HepG2 (cell line): Measurements from ENCODE around the gene GRIN3B. TPM values are rescaled to one million over a fixed set of nuclear protein-coding genes. Genes with fewer than 3 reads are reported as not detected.
A peak's percentile ranks its signal among the peaks of the same experiment; 100 is the strongest.

Experiments
- AFF4 ChIP-seq: sonication (generic); formaldehyde crosslinking; IDR thresholded peaks from 2 replicates; pipeline ENCODE4 v1.4.0; 2020; ENCODE audit warnings: missing genetic modification reagents
- ATRX ChIP-seq: sonication (generic); formaldehyde crosslinking; IDR thresholded peaks from 2 replicates; pipeline ENCODE4 v1.4.0; 2020; ENCODE audit warnings: missing genetic modification reagents, borderline replicate concordance
- CHCHD3 ChIP-seq: sonication (generic); formaldehyde crosslinking; IDR thresholded peaks from 2 replicates; pipeline ENCODE4 v1.8.0; 2022; ENCODE audit warnings: mild to moderate bottlenecking, missing genetic modification reagents, moderate library complexity
- EP300 ChIP-seq, 3 experiments: sonication (generic) in 1 of 3; formaldehyde crosslinking in 1 of 3; IDR thresholded peaks; 2 replicates each; pipeline versions ENCODE4 v1.5.1 to v1.6.1; 2011 to 2020; ENCODE audit warnings: low read depth in 2 of 3, low read length in 2 of 3, borderline replicate concordance in 1 of 3, improper control_type of control experiment in 1 of 3, mild to moderate bottlenecking in 1 of 3, missing genetic modification reagents in 1 of 3, moderate library complexity in 1 of 3
- FOXA1 ChIP-seq, 2 experiments: fragments of 450-650 bp in 1 of 2; sonication (generic) in 1 of 2; formaldehyde crosslinking in 1 of 2; IDR thresholded peaks; 2 replicates each; pipeline versions ENCODE4 v1.4.0 to v1.6.1; 2016 to 2020; ENCODE audit warnings: missing genetic modification reagents in 1 of 2
- FOXP1 ChIP-seq, 2 experiments: fragments of 450-650 bp in 1 of 2; IDR thresholded peaks; 2 replicates each; pipeline ENCODE4 v1.6.1; 2017 to 2018; ENCODE audit warnings: antibody characterized with exemption in 1 of 2
- GABPA ChIP-seq, 2 experiments: IDR thresholded peaks; 2 replicates each; pipeline ENCODE4 v1.6.1; 2011 to 2016; ENCODE audit warnings: low read depth in 2 of 2, low read length in 1 of 2, missing biosample characterization in 1 of 2, missing genetic modification characterization in 1 of 2
- HES4 ChIP-seq: sonication (generic); formaldehyde crosslinking; IDR thresholded peaks from 2 replicates; pipeline ENCODE4 v1.9.0; 2021; ENCODE audit warnings: mild to moderate bottlenecking, missing genetic modification reagents, borderline replicate concordance
- JDP2 ChIP-seq: sonication (generic); formaldehyde crosslinking; IDR thresholded peaks from 2 replicates; pipeline ENCODE4 v1.8.1; 2022; ENCODE audit warnings: missing genetic modification reagents, borderline replicate concordance
- KDM4B ChIP-seq: sonication (generic); formaldehyde crosslinking; IDR thresholded peaks from 2 replicates; pipeline ENCODE4 v1.4.0; 2020; ENCODE audit warnings: missing genetic modification reagents
- KLF15 ChIP-seq: sonication (generic); formaldehyde crosslinking; IDR thresholded peaks from 2 replicates; pipeline ENCODE4 v1.8.1; 2023; ENCODE audit warnings: borderline replicate concordance, mild to moderate bottlenecking, inconsistent platforms, missing genetic modification reagents, mixed read lengths
- NBN ChIP-seq: fragments of 450-650 bp; conservative IDR thresholded peaks from 2 replicates; pipeline ENCODE4 v1.6.1; 2017
- PRMT3 ChIP-seq: sonication (generic); formaldehyde crosslinking; IDR thresholded peaks from 2 replicates; pipeline ENCODE4 v1.8.1; 2022; ENCODE audit warnings: low read depth, mild to moderate bottlenecking, moderate library complexity, missing genetic modification reagents, borderline replicate concordance
- REPIN1 ChIP-seq: sonication (generic); formaldehyde crosslinking; IDR thresholded peaks from 2 replicates; pipeline ENCODE4 v1.8.0; 2022; ENCODE audit warnings: missing genetic modification reagents, low read depth, mild to moderate bottlenecking, borderline replicate concordance
- SMARCC2 ChIP-seq: fragments of 450-650 bp; IDR thresholded peaks from 2 replicates; pipeline ENCODE4 v1.6.1; 2017; ENCODE audit warnings: antibody characterized with exemption, mild to moderate bottlenecking
- TBX2 ChIP-seq: sonication (generic); formaldehyde crosslinking; IDR thresholded peaks from 2 replicates; pipeline ENCODE4 v1.5.0; 2020; ENCODE audit warnings: missing genetic modification reagents, mild to moderate bottlenecking, borderline replicate concordance
- U2AF1 ChIP-seq: fragments of 200-400 bp; formaldehyde crosslinking; optimal IDR thresholded peaks from 2 replicates; pipeline ENCODE3; 2017; ENCODE audit warnings: mild to moderate bottlenecking, low read depth, low read length
- ZNF205 ChIP-seq: IDR thresholded peaks from 2 replicates; pipeline ENCODE4 v1.6.1; 2018; ENCODE audit warnings: missing biosample characterization, missing genetic modification reagents
- ZNF546 ChIP-seq: sonication (generic); formaldehyde crosslinking; conservative IDR thresholded peaks from 2 replicates; pipeline ENCODE4 v1.8.1; 2023; ENCODE audit warnings: mild to moderate bottlenecking, missing genetic modification reagents
- ZNF720 ChIP-seq: sonication (generic); formaldehyde crosslinking; IDR thresholded peaks from 2 replicates; pipeline ENCODE4 v1.4.0; 2020; ENCODE audit warnings: missing genetic modification reagents
- ZNF841 ChIP-seq: sonication (generic); formaldehyde crosslinking; IDR thresholded peaks from 2 replicates; pipeline ENCODE4 v1.8.1; 2023; ENCODE audit warnings: missing genetic modification reagents, borderline replicate concordance
- polyA plus RNA-seq, 8 experiments: library from polyadenylated mRNA; depleted of rRNA in 3 of 8; stranded (reverse) in 7 of 8; unstranded in 1 of 8; fragments of >200 nt; fragmentation: Illumina TruSeq in 4 of 8; extraction: Trizol in 4 of 8; gene quantifications; 2 replicates each; pipeline versions ENCODE4 v1.2.1 to v1.2.3, GENCODE V29; 2011 to 2016; ENCODE audit warnings: low read depth in 4 of 8, missing spikeins in 1 of 8, mixed read lengths in 1 of 8; ENCODE audit not compliant: insufficient read depth in 1 of 8
- total RNA-seq, 5 experiments: library from RNA; depleted of rRNA; stranded (reverse); fragments of >200 nt; fragmentation: Illumina TruSeq; extraction: Trizol; gene quantifications; 2 replicates each; pipeline ENCODE4 v1.2.3, GENCODE V29; 2016; ENCODE audit warnings: low read depth in 1 of 5
- TF ChIP-seq, protein P1 (sequence below): sonication (generic); formaldehyde crosslinking; IDR thresholded peaks from 2 replicates; pipeline ENCODE4 v1.8.1; 2022; ENCODE audit warnings: low read depth, mild to moderate bottlenecking, missing genetic modification reagents

Gene GRIN3B
- total and polyA plus RNA-seq, 2 of the 13 experiments (the other 11 are each of a cell fraction or from before 2014, with no cell fraction given), result 0.07 to 0.20 TPM

- TF ChIP-seq FOXP1 (IDR thresholded peaks at IDR 0.05) (no peak), FOXP1 (CRISPR knock-in tag; IDR thresholded peaks at IDR 0.05) (no peak), ATRX (CRISPR knock-in tag) (no peak), PRMT3 (no peak), AFF4 (CRISPR knock-in tag) (no peak), NBN (no peak), FOXA1 (IDR thresholded peaks at IDR 0.05) (no peak), FOXA1 (CRISPR knock-in tag; IDR thresholded peaks at IDR 0.05) (peak; percentile 74), JDP2 (CRISPR knock-in tag) (no peak), U2AF1 (no peak), ZNF841 (CRISPR knock-in tag) (no peak), ZNF720 (CRISPR knock-in tag) (no peak), HES4 (CRISPR knock-in tag) (no peak), ZNF205 (CRISPR knock-in tag) (no peak), KLF15 (CRISPR knock-in tag) (0 out of 2 replicates have a peak, but pooled peaks have one; percentile 66), KDM4B (CRISPR knock-in tag) (no peak), SMARCC2 (no peak), ZNF546 (CRISPR knock-in tag) (no peak), CHCHD3 (CRISPR knock-in tag) (no peak), TBX2 (CRISPR knock-in tag) (no peak), REPIN1 (CRISPR knock-in tag) (peak; percentile 13; the same call in 1 of the 2 replicates), GABPA (IDR thresholded peaks at IDR 0.05; ENCODE audit: low read depth, low read length) (peak; percentile 76), GABPA (CRISPR knock-in tag; IDR thresholded peaks at IDR 0.05; ENCODE audit: low read depth) (peak; percentile 87), EP300 (IDR thresholded peaks at IDR 0.05; ENCODE audit: low read depth in 2 of 2, low read length in 2 of 2) (0 out of 4 replicates have a peak, but pooled peaks of 1 of the 2 experiments have one; percentile 25), EP300 (CRISPR knock-in tag; IDR thresholded peaks at IDR 0.05; ENCODE audit: borderline replicate concordance) (no peak)
- TF ChIP-seq, protein P1, sequence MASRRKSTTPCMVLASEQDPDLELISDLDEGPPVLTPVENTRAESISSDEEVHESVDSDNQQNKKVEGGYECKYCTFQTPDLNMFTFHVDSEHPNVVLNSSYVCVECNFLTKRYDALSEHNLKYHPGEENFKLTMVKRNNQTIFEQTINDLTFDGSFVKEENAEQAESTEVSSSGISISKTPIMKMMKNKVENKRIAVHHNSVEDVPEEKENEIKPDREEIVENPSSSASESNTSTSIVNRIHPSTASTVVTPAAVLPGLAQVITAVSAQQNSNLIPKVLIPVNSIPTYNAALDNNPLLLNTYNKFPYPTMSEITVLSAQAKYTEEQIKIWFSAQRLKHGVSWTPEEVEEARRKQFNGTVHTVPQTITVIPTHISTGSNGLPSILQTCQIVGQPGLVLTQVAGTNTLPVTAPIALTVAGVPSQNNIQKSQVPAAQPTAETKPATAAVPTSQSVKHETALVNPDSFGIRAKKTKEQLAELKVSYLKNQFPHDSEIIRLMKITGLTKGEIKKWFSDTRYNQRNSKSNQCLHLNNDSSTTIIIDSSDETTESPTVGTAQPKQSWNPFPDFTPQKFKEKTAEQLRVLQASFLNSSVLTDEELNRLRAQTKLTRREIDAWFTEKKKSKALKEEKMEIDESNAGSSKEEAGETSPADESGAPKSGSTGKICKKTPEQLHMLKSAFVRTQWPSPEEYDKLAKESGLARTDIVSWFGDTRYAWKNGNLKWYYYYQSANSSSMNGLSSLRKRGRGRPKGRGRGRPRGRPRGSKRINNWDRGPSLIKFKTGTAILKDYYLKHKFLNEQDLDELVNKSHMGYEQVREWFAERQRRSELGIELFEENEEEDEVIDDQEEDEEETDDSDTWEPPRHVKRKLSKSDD (CRISPR knock-in tag), result no peak
Measured at GRCh38 chr19:1028062-1028926, 28.1 kb downstream of the GRIN3B start (continued).
